HCT116 (cell line): ENCODE results near the gene MOSPD3. TPM values are rescaled to one million over a fixed set of nuclear protein-coding genes. Genes with fewer than 3 reads are reported as not detected.

Experiments used
- ATAC-seq: fragments of 200-7000 bp; cut with Tn5 transposase; 2 replicates; pipeline ENCODE4 v1.9.1; 2020; ENCODE audit warnings: mild to moderate bottlenecking, moderate library complexity
- BruUV-seq: library from RNA; stranded (reverse); fragments of 400-500 nt; replicated peaks from 2 replicates; lab custom pipeline; 2021; lab: Mats Ljungman, UMichigan
- CTCF ChIA-PET: fragments of 300-600 bp; sonication (Branson Sonifier 250); formaldehyde crosslinking; loops from one replicate; lab custom pipeline; 2021; ENCODE audit warnings: antibody characterized with exemption; lab: Charles Lee
- POLR2A ChIA-PET: fragments of 300-600, 350-600 bp; sonication (Branson Sonifier 250); formaldehyde crosslinking; loops from one replicate; lab custom pipeline; 2021; ENCODE audit warnings: antibody characterized with exemption; lab: Charles Lee
- RAD21 ChIA-PET, 2 experiments: fragments of 300-600 bp; sonication (Branson Sonifier 250); formaldehyde crosslinking; loops; one replicate each; lab custom pipeline; 2023; ENCODE audit warnings: low total read pairs in 2 of 2; ENCODE audit not compliant: uncharacterized antibody in 2 of 2, unreplicated experiment in 2 of 2, low non-redundant PET in 1 of 2; lab: Charles Lee
- DNase-seq: peaks from one replicate; pipeline ENCODE4 v3.0.0-alpha.2; 2010; ENCODE audit warnings: low read depth, low spot score
- H2AFZ ChIP-seq: fragments of 200-600 bp; shearing (Covaris generic), sonication (generic); 2 replicates; pipeline ENCODE4 v1.6.1; 2017; ENCODE audit warnings: low read depth, mixed run types, mixed read lengths, antibody characterized with exemption, low read length; ENCODE audit not compliant: poor library complexity, severe bottlenecking
- H3K27ac ChIP-seq: 2 replicates; pipeline ENCODE4 v1.5.1; 2012; ENCODE audit warnings: low read depth, low read length
- H3K27me3 ChIP-seq: fragments of 200-600 bp; sonication (generic); 2 replicates; pipeline ENCODE4 v1.6.1; 2016; ENCODE audit warnings: mixed run types, low read length, mixed read lengths; ENCODE audit not compliant: insufficient read depth
- H3K36me3 ChIP-seq, 2 experiments: fragments of 200-500 bp in 1 of 2; fragments of 200-600 bp in 1 of 2; sonication (Bioruptor generic) in 1 of 2; sonication (generic) in 1 of 2; 2 replicates each; pipeline versions ENCODE4 v1.5.1 to v1.6.1; 2014 to 2016; ENCODE audit warnings: low read length in 2 of 2, inconsistent platforms in 1 of 2, mixed read lengths in 1 of 2, mixed run types in 1 of 2; ENCODE audit not compliant: insufficient read depth in 2 of 2, control insufficient read depth in 1 of 2
- H3K4me1 ChIP-seq, 2 experiments: fragments of 200-600 bp in 1 of 2; sonication (generic) in 1 of 2; 2 replicates each; pipeline versions ENCODE4 v1.5.1 to v1.6.1; 2012 to 2017; ENCODE audit warnings: low read length in 2 of 2, inconsistent platforms in 1 of 2, mild to moderate bottlenecking in 1 of 2, mixed read lengths in 1 of 2, mixed run types in 1 of 2, moderate library complexity in 1 of 2; ENCODE audit not compliant: insufficient read depth in 2 of 2, control insufficient read depth in 1 of 2
- H3K4me2 ChIP-seq: fragments of 200-600 bp; sonication (generic); 2 replicates; pipeline ENCODE4 v1.6.1; 2017; ENCODE audit warnings: mixed run types, low read length, mixed read lengths
- H3K4me3 ChIP-seq, 2 experiments: fragments of 200-600 bp in 1 of 2; sonication (generic) in 1 of 2; replicated peaks in 1 of 2; 2 replicates each; pipeline ENCODE4 v1.5.1; 2011 to 2016; ENCODE audit warnings: low read length in 2 of 2, control low read depth in 1 of 2, low read depth in 1 of 2, mild to moderate bottlenecking in 1 of 2, mixed read lengths in 1 of 2, mixed run types in 1 of 2
- H3K79me2 ChIP-seq: fragments of 200-600 bp; sonication (generic); 2 replicates; pipeline ENCODE4 v1.6.1; 2017; ENCODE audit warnings: mild to moderate bottlenecking, mixed run types, low read length, moderate library complexity, mixed read lengths; ENCODE audit not compliant: insufficient read depth
- H3K9ac ChIP-seq: fragments of 200-600 bp; sonication (generic); 2 replicates; pipeline ENCODE4 v1.6.1; 2016; ENCODE audit warnings: low read length, mixed read lengths
- H3K9me2 ChIP-seq: fragments of 200-600 bp; sonication (generic), shearing (Covaris generic); 2 replicates; pipeline ENCODE4 v1.6.1; 2017; ENCODE audit warnings: mixed run types, mild to moderate bottlenecking, moderate library complexity; ENCODE audit not compliant: insufficient read depth
- H3K9me3 ChIP-seq, 2 experiments: fragments of 200-500 bp in 1 of 2; fragments of 200-600 bp in 1 of 2; sonication (Bioruptor generic) in 1 of 2; sonication (generic) in 1 of 2; 2 replicates each; pipeline ENCODE4 v1.6.1; 2014 to 2017; ENCODE audit warnings: low read length in 2 of 2, mixed read lengths in 2 of 2, inconsistent platforms in 1 of 2, low read depth in 1 of 2, mild to moderate bottlenecking in 1 of 2, mixed run types in 1 of 2, moderate library complexity in 1 of 2; ENCODE audit not compliant: control insufficient read depth in 1 of 2, insufficient read depth in 1 of 2
- H4K20me1 ChIP-seq: fragments of 200-600 bp; sonication (generic), shearing (Covaris generic); 2 replicates; pipeline ENCODE4 v1.6.1; 2017; ENCODE audit warnings: mixed run types, mild to moderate bottlenecking, moderate library complexity; ENCODE audit not compliant: insufficient read depth
- CBX3 ChIP-seq: IDR thresholded peaks from 2 replicates; pipeline ENCODE4 v1.6.1; 2012; ENCODE audit warnings: low read depth
- ELF1 ChIP-seq: IDR thresholded peaks from 2 replicates; pipeline ENCODE4 v1.6.1; 2012; ENCODE audit warnings: low read depth, borderline replicate concordance
- EZH2phosphoT487 ChIP-seq: fragments of 200-600 bp; IDR thresholded peaks from 2 replicates; pipeline ENCODE4 v1.6.1; 2018; ENCODE audit warnings: antibody characterized with exemption, borderline replicate concordance
- SRF ChIP-seq: IDR thresholded peaks from 2 replicates; pipeline ENCODE4 v1.6.1; 2012; ENCODE audit warnings: low read depth
- intact Hi-C: fragments of 100-400 bp; cut with micrococcal nuclease; formaldehyde crosslinking; loops from 2 replicates; pipeline ENCODE4 v1.10.0; 2022
- total RNA-seq: library from RNA; stranded (reverse); gene quantifications from one replicate; pipeline ENCODE4 v1.2.1, GENCODE V29; 2021; ENCODE audit not compliant: unreplicated experiment
- TF ChIP-seq, protein P1 (sequence below): IDR thresholded peaks from 2 replicates; pipeline ENCODE4 v1.6.1; 2012
- TF ChIP-seq, protein P2 (sequence below): IDR thresholded peaks from 2 replicates; pipeline ENCODE4 v1.6.1; 2012; ENCODE audit warnings: low read depth
- TF ChIP-seq, protein P3 (sequence below): IDR thresholded peaks from 2 replicates; pipeline ENCODE4 v1.6.1; 2012

Gene MOSPD3
- total RNA-seq, 1 experiment from 2014 or later, result 32.8 TPM

DNA sequence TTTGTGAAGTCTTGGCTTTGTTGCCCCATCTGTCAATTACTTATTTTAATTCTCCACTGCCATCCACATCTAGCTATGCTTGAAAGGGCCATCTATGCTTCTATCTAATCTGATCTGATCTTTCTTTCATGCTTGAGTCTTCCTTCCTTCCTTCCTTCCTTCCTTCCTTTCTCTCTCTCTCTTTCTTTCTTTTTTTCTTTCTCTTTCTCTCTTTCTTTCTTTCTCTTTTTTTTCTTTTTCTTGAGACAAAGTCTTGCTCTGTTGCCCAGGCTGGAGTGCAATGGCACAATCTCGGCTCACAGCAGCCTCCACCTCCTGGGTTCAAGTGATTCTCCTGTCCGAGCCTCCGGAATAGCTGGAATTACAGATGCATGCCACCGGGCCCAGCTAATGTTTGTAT lies 17.7 kb downstream of the MOSPD3 start:
- Histone ChIP-seq H3K9me2 (no peaks in the 10 kb centered on the region), H3K27me3 (no peaks in the 10 kb centered on the region), H3K4me1 (peaks cover 6 to 46% of the 10 kb centered on the region in 2 experiments; a peak in 3 of 4 replicates), H3K9me3 (no peaks in the 10 kb centered on the region), H4K20me1 (no peaks in the 10 kb centered on the region), H3K4me2 (no peak overlapping the region), H3K9ac (no peak overlapping the region), H3K4me3 (no peak overlapping the region), H2AFZ (no peak overlapping the region), H3K27ac (no peak overlapping the region), H3K36me3 (no peaks in the 10 kb centered on the region), H3K79me2 (peaks cover 5% of the 10 kb centered on the region; the same call in 1 of the 2 replicates)
- TF ChIP-seq, protein P1, sequence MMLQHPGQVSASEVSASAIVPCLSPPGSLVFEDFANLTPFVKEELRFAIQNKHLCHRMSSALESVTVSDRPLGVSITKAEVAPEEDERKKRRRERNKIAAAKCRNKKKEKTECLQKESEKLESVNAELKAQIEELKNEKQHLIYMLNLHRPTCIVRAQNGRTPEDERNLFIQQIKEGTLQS, result no peak
- TF ChIP-seq EZH2phosphoT487, result no peak
- TF ChIP-seq, protein P2, sequence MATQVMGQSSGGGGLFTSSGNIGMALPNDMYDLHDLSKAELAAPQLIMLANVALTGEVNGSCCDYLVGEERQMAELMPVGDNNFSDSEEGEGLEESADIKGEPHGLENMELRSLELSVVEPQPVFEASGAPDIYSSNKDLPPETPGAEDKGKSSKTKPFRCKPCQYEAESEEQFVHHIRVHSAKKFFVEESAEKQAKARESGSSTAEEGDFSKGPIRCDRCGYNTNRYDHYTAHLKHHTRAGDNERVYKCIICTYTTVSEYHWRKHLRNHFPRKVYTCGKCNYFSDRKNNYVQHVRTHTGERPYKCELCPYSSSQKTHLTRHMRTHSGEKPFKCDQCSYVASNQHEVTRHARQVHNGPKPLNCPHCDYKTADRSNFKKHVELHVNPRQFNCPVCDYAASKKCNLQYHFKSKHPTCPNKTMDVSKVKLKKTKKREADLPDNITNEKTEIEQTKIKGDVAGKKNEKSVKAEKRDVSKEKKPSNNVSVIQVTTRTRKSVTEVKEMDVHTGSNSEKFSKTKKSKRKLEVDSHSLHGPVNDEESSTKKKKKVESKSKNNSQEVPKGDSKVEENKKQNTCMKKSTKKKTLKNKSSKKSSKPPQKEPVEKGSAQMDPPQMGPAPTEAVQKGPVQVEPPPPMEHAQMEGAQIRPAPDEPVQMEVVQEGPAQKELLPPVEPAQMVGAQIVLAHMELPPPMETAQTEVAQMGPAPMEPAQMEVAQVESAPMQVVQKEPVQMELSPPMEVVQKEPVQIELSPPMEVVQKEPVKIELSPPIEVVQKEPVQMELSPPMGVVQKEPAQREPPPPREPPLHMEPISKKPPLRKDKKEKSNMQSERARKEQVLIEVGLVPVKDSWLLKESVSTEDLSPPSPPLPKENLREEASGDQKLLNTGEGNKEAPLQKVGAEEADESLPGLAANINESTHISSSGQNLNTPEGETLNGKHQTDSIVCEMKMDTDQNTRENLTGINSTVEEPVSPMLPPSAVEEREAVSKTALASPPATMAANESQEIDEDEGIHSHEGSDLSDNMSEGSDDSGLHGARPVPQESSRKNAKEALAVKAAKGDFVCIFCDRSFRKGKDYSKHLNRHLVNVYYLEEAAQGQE, result no peak
- TF ChIP-seq CBX3, result no peak
- no peak for TF ChIP-seq ELF1
- TF ChIP-seq, protein P3, sequence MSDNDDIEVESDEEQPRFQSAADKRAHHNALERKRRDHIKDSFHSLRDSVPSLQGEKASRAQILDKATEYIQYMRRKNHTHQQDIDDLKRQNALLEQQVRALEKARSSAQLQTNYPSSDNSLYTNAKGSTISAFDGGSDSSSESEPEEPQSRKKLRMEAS, result no peak
- no peak for TF ChIP-seq SRF
- DNase-seq (no peak), ATAC-seq (no peak)
- ChIA-PET POLR2A (interaction anchor here (1.8 kb wide), 1 partner anchor 18 kb away, joined by 6 read pairs; the partner anchor contains the start of gene MOSPD3), RAD21 (interaction anchor here in 1 of 2 experiments (0.6 kb wide), 1 partner anchor 43 kb away, joined by 4 read pairs; no protein-coding TSS in a partner anchor), CTCF (interaction anchor here (0.7 to 2.0 kb wide), 5 partner anchors 9 to 222 kb away, joined by 3 to 7 read pairs (median 4); partner anchors contain the start of gene SLC12A9)
- intact Hi-C loops, result loop anchor here (5.0 kb wide), 1 partner anchor 62 kb away; the partner anchor contains the start of gene GIGYF1
- BruUV-seq, result no TSS peak
